A549 (cell line): Measurements from ENCODE around the gene E2F6.

Experiments
- CHD2 ChIP-seq: fragments of 150-350 bp; IDR thresholded peaks from 2 replicates; pipeline ENCODE4 v1.6.1; 2014; ENCODE audit warnings: low read length; ENCODE audit not compliant: partially characterized antibody
- JUNB ChIP-seq: fragments of >200 bp; sonication (Bioruptor Twin); formaldehyde crosslinking; IDR thresholded peaks from 2 replicates; pipeline ENCODE4 v1.6.1; 2016
- POLR2A ChIP-seq: IDR thresholded peaks from 2 replicates; pipeline ENCODE4 v1.6.1; 2012; ENCODE audit warnings: mild to moderate bottlenecking, low read length
- RAD21 ChIP-seq, 2 experiments: fragments of >200 bp in 1 of 2; sonication (Bioruptor Twin) in 1 of 2; formaldehyde crosslinking in 1 of 2; IDR thresholded peaks in 1 of 2; conservative IDR thresholded peaks in 1 of 2; 2 replicates in 1 of 2; 3 replicates in 1 of 2; pipeline ENCODE4 v1.6.1; 2012 to 2018; ENCODE audit warnings: inconsistent platforms in 1 of 2
- RNF2 ChIP-seq: fragments of 200-600 bp; sonication (generic); IDR thresholded peaks from 2 replicates; pipeline ENCODE4 v1.6.1; 2016; ENCODE audit warnings: low read depth, mild to moderate bottlenecking, antibody characterized with exemption, moderate library complexity, borderline replicate concordance
- TF ChIP-seq, protein P1 (sequence below): fragments of >200 bp; sonication (Bioruptor Twin); formaldehyde crosslinking; IDR thresholded peaks from 3 replicates; pipeline ENCODE4 v1.5.1; 2016

DNA sequence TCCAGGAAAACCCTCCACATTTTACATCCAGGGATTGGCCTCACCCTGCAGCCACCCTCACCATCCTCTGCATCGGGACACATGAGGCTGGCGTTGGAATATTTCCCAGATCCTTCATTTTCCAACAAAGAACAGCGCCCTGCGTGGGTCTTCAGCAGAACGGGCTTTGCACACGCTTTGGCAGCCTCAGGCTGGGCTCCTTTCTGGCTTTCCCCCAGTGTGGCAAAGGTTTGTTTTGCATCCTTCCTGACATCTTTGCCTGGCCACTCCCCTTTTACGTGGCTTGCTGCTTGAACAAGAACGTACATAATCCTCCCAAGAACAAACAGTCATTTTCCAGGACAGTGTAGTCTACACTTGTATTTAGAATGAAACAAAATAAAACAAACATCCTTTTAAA, 42.3 kb upstream of the E2F6 start:
- TF ChIP-seq RAD21 (conservative IDR thresholded peaks at IDR 0.05 in 1 of 2, IDR thresholded peaks at IDR 0.05 in 1 of 2) (no peak), POLR2A (no peak), RNF2 (no peak), CHD2 (no peak), JUNB (no peak)
- TF ChIP-seq, protein P1, sequence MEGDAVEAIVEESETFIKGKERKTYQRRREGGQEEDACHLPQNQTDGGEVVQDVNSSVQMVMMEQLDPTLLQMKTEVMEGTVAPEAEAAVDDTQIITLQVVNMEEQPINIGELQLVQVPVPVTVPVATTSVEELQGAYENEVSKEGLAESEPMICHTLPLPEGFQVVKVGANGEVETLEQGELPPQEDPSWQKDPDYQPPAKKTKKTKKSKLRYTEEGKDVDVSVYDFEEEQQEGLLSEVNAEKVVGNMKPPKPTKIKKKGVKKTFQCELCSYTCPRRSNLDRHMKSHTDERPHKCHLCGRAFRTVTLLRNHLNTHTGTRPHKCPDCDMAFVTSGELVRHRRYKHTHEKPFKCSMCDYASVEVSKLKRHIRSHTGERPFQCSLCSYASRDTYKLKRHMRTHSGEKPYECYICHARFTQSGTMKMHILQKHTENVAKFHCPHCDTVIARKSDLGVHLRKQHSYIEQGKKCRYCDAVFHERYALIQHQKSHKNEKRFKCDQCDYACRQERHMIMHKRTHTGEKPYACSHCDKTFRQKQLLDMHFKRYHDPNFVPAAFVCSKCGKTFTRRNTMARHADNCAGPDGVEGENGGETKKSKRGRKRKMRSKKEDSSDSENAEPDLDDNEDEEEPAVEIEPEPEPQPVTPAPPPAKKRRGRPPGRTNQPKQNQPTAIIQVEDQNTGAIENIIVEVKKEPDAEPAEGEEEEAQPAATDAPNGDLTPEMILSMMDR, result no peak
